ENCODE measurements around the gene EFNB3.

The EFNB3 gene

DNA sequence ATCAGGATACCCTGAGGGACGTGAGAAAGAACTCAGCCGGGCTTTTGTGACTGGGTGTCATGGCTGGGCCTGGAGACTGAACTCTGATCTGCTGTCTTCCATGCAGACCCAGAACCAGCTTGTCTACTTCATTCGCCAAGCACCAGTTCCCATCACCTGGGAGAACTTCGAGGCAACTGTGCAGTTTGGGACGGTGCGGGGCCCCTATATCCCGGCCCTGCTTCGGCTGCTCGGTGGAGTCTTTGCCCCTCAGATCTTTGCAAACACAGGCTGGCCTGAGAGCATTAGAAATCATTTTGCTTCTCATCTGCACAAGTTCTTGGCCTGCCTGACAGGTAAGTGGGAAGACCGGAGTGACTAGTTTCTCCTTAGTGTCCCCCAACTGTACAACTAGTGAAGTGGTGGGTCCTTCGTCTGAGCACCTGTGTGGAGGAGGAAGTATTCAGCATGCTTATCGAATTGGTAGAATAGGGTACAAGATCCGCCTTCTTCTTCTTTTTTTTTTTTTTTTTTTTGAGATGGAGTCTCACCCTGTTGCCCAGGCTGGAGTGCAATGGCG is 28.1 kb downstream of the EFNB3 start:
- TF ChIP-seq, protein P1, sequence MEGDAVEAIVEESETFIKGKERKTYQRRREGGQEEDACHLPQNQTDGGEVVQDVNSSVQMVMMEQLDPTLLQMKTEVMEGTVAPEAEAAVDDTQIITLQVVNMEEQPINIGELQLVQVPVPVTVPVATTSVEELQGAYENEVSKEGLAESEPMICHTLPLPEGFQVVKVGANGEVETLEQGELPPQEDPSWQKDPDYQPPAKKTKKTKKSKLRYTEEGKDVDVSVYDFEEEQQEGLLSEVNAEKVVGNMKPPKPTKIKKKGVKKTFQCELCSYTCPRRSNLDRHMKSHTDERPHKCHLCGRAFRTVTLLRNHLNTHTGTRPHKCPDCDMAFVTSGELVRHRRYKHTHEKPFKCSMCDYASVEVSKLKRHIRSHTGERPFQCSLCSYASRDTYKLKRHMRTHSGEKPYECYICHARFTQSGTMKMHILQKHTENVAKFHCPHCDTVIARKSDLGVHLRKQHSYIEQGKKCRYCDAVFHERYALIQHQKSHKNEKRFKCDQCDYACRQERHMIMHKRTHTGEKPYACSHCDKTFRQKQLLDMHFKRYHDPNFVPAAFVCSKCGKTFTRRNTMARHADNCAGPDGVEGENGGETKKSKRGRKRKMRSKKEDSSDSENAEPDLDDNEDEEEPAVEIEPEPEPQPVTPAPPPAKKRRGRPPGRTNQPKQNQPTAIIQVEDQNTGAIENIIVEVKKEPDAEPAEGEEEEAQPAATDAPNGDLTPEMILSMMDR (conservative IDR thresholded peaks at IDR 0.05), result no peak
- H3K27ac ChIP-seq, result no peak overlapping the region

DNA sequence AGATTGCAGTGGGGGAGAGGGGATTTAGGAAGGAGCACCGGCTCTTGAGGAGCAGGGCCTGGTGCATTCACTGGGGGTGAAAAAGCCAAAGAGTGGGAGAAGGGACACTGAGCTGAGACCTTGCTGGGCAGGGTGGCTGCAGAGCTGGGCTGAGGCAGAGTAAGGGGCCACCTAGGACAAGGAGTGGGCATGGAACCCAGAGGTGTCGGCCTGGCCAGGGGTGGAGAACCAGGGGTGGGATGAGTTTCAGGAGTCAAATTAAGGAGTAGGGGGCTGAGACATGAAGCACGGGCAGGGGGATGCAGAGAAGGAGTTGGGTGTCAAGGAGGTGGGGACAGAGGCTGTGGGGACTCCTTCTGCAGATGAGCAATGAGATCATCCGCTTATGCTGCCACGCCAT is 32.6 kb downstream of the EFNB3 start:
- TF ChIP-seq, protein P1 (conservative IDR thresholded peaks at IDR 0.05), result no peak
- no peak overlapping the region for H3K27ac ChIP-seq

DNA sequence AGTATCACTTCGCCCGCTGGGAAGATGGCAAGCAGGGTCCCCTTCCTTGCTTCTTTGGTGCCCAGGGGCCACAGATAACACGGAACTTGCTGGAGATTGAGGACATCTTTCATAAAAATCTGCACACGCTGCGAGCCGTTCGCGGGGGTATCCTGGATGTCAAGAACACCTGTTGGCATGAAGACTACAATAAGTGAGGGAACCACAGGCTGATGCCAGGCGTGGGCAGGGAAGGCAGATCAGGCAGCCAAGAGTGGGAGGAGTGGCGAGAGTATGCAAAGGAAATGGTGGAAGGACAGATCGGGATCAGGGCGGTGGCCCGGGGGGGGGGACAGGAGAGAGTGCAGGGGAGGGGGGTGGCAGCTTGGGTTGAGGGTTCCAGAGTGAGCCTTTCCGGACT is 34.7 kb downstream of the EFNB3 start:
- TF ChIP-seq, protein P1 (conservative IDR thresholded peaks at IDR 0.05), result no peak

GRCh38 chr17:7740481-7741001 is 35.5 kb downstream of the EFNB3 start:
- H3K27ac ChIP-seq, result peak overlapping the region; percentile 31; the same call in 1 of the 2 replicates
- TF ChIP-seq, protein P1 (conservative IDR thresholded peaks at IDR 0.05), result no peak

More for the DNA sequence above, 34.7 kb downstream of the EFNB3 start:
- no peak overlapping the region for H3K27ac ChIP-seq

GRCh38 chr17:7742729-7743128 is 37.7 kb downstream of the EFNB3 start:
- H3K27ac ChIP-seq, result no peak overlapping the region
- TF ChIP-seq, protein P1 (conservative IDR thresholded peaks at IDR 0.05), result no peak

DNA sequence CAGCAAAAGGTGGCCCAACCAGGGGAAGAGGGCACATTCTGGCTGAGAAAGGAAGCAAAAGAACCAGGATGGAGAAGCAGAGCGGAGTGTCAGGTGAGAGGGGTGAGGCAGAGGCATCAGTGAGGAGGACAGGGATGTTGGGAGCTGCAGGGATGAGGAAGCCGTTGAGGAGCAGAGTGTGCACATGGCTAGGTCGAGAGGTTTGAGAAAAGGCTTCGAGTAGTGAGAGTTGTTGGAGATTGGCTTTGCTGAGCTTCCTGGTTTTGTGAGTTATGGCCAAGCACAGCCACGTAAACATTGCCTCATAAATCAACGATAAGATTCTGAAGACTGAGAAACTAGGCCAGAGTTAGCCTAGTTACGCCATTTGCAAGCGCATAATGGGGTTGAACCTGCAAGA is 39.4 kb downstream of the EFNB3 start:
- H3K27ac ChIP-seq, result peak overlapping the region; percentile 45

DNA sequence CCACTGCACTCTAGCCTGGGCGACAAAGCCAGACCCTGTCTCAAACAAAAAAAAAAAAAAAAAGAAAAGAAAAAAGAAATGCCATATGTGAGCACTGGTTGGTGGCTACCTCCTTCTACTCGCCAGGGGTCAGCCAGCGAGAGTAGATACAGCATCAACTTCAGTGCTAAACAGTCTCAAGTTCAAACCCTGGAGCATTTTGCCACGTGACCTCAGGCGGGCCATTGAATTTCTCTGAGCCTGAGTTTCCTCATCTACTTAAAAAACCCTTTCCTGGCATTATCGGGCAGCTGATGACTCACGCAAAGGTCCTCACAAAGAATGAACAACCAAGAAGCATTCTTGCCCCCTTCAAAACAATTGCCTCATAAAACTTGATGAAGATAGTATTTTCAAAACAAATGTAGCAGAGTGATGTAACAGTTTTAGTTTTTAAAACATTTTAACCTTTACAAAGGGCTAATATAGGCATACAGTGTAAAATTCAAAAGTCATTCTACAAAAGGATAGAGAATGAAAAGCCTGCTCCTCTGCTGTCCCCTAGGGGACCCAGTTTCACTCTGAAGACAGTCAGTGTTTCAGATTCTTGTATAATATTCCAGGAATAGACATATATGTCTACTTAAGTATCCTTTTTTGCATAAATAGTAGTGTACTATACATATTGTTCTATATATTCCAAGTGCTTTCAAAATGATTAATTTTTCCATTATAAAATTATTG is 40.9 kb downstream of the EFNB3 start:
- TF ChIP-seq, protein P1 (conservative IDR thresholded peaks at IDR 0.05), result 0 out of 2 replicates have a peak, but pooled peaks have one; percentile 14
- H3K27ac ChIP-seq, result no peak overlapping the region

More for the DNA sequence above, 39.4 kb downstream of the EFNB3 start:
- TF ChIP-seq, protein P1 (conservative IDR thresholded peaks at IDR 0.05), result no peak

All from VCaP (cell line).